ENCODE results near the gene MRPL32.
A peak's percentile ranks its signal among the peaks of the same experiment; 100 is the strongest.
"Not testable (repeated sequence)": the region's sequence is repeated elsewhere in the genome, so short reads cannot be mapped to it uniquely, and the experiment has no call there.

The MRPL32 gene

DNA sequence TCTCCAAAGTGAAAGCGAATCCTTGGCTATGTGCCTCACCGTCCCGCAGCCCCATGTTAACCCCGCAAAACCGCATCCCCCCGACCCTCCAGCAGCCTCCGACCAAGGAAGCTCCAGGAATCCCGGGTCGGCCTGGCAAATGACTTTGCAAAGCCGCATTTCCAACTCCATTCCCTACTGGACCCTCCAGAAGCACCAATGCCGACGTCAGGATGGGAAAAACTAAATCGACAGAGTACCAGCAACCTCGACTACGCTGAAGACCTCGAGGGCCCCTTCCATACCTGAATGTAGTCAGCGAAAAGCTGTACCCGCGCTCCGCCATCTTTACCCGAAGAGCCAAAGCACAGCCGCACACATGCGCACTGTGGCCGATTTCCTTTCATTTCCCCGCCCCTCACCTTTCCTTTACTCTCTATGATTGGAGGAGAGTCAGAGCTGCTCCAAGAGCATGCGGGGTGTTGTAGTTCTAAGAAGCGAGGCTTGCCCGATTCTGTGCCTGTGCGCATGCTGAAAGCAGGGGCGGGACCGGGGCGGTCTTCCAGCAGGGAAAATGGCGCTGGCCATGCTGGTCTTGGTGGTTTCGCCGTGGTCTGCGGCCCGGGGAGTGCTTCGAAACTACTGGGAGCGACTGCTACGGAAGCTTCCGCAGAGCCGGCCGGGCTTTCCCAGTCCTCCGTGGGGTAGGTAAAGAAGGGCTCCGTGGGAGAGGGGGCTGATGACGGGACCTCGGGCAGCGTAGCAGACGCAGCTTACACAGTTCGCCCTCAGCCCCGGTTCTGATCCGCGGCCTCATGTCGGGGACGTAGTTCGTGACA lies at the start of gene MRPL32, which contains the start of gene PSMA2:
MRPL32 (plus strand) TSS at position 543 of the 818 bp plus-strand sequence; CDS start at position 554, 11 bp downstream.
PSMA2 (minus strand) TSS at position 341 of the 818 bp plus-strand sequence; CDS start at position 325, 16 bp downstream.
- H3K9me3 ChIP-seq (ENCODE audit: control insufficient read depth, insufficient read depth, low read length), result no peaks in the 10 kb centered on the region
- H3K36me3 ChIP-seq (ENCODE audit: insufficient read depth, low read length), result peaks cover 12% of the 10 kb centered on the region
- peak within 1 kb of the TSS; percentile 93 for H3K9ac ChIP-seq (ENCODE audit: low read depth, low read length)
- peaks cover 9% of the 10 kb centered on the region for H3K4me1 ChIP-seq (ENCODE audit: insufficient read depth, low read length)

GRCh38 chr7:42883950-42884349 lies 48.2 kb upstream of the MRPL32 start:
- Histone ChIP-seq H3K9ac (ENCODE audit: low read depth, low read length) (no peak overlapping the region), H3K9me3 (ENCODE audit: control insufficient read depth, insufficient read depth, low read length) (peaks cover 2% of the 10 kb centered on the region; the same call in 1 of the 2 replicates), H3K36me3 (ENCODE audit: insufficient read depth, low read length) (peaks cover 5% of the 10 kb centered on the region; the same call in 1 of the 2 replicates), H3K4me1 (ENCODE audit: insufficient read depth, low read length) (peaks cover 8% of the 10 kb centered on the region; the same call in 1 of the 2 replicates)

DNA sequence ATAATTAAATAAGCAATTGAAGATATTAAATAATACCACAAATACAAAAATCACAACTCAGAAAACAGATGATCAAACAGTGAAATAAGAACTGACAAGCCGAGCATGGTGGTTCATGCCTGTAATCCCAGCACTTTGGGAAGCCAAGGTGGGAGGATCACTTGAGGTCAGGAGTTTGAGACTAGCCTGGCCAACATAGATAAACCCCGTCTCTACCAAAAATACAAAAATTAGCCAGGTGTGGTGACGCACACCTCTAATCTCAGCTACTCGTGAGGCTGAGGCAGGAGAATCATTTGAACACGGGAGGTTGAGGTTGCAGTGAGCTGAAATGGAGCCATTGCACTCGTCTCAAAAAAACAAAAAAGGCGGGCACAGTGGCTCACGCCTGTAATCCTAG lies 47.0 kb upstream of the MRPL32 start:
- H3K9ac ChIP-seq (ENCODE audit: low read depth, low read length); H3K4me1 ChIP-seq (ENCODE audit: insufficient read depth, low read length); H3K36me3 ChIP-seq (ENCODE audit: insufficient read depth, low read length); H3K9me3 ChIP-seq (ENCODE audit: control insufficient read depth, insufficient read depth, low read length): not testable (repeated sequence)

GRCh38 chr7:42886129-42886528 lies 46.0 kb upstream of the MRPL32 start:
- peaks cover 5% of the 10 kb centered on the region; the same call in 1 of the 2 replicates for H3K36me3 ChIP-seq (ENCODE audit: insufficient read depth, low read length)
- H3K9ac ChIP-seq (ENCODE audit: low read depth, low read length), result no peak overlapping the region
- no peaks in the 10 kb centered on the region; the same call in 1 of the 2 replicates for H3K9me3 ChIP-seq (ENCODE audit: control insufficient read depth, insufficient read depth, low read length)
- peaks cover 8% of the 10 kb centered on the region; the same call in 1 of the 2 replicates for H3K4me1 ChIP-seq (ENCODE audit: insufficient read depth, low read length)

DNA sequence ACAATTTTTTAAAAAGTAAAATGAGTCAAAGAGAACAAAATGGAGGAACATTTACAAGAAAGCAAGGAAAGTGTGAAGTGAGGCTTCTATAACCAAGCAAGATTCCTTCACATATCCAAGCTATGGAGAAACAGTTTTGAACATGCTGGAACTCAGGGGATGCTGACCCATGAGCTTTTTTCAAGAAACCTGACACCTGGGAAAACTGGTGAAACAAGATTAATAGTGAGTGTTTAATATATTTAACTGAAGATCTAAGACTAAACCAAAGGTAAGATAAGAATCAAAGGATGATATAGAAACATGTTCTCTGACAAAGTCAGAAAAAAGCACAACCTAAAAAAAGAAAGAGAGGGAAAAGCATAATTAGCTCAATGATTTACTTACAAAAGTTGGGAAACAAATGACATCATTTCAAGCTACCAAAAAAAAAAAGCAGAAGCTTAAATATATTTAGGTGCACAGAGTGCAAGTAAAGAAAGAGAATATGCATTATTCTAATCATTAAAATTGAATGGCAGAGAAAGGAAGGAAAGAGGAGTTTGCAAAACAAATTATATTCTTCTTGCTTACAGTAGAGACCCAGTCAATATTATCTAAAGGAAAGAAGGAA lies 45.2 kb upstream of the MRPL32 start:
- peak overlapping the region; percentile 76; the same call in 1 of the 2 replicates for H3K9ac ChIP-seq (ENCODE audit: low read depth, low read length)
- no peaks in the 10 kb centered on the region; the same call in 1 of the 2 replicates for H3K9me3 ChIP-seq (ENCODE audit: control insufficient read depth, insufficient read depth, low read length)
- H3K36me3 ChIP-seq (ENCODE audit: insufficient read depth, low read length), result peaks cover 5% of the 10 kb centered on the region; the same call in 1 of the 2 replicates
- peaks cover 8% of the 10 kb centered on the region; the same call in 1 of the 2 replicates for H3K4me1 ChIP-seq (ENCODE audit: insufficient read depth, low read length)

DNA sequence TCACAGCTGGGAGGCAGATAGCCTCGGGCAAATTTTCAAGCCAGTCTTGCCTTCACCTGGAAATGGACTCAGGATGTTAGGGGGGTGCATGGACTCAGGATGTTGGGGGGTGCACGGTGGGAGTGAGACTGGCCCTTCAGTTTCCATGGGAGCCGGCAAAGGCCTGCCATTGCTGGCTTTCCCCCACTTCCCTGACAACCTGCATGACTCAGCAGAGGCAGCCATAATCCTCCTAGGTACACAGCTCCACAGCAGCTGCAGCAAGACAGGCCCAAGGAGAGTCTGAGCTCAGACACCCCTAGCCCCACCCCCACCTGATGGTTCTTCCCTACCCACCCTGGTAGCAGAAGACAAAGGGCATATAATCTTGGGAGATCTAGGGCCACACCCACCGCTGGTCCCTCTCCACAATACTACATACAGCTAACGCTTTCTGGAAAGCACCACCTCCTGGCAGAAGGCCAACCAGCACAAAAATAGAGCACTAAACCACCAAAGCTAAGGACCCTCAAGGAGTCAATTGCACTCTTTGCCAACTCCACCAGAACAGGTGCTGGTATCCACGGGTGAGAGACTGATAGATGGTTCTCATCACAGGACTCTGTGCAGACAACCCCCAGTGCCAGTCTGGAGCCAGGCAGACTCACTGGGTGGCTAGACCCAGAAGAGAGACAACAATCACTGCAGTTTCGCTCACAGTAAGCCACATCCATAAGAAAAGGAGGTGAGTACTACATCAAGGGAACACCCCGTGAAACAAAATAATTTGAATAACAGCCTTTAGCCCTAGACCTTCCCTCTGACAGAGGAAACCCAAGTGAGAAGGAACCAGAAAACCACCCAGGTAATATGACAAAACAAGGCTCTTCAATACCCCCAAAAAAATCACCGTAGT lies 38.6 kb upstream of the MRPL32 start:
- H3K36me3 ChIP-seq (ENCODE audit: insufficient read depth, low read length), result no peaks in the 10 kb centered on the region
- no peak overlapping the region; the same call in none of the 2 replicates for H3K9ac ChIP-seq (ENCODE audit: low read depth, low read length)
- H3K9me3 ChIP-seq (ENCODE audit: control insufficient read depth, insufficient read depth, low read length), result no peaks in the 10 kb centered on the region; the same call in 1 of the 2 replicates
- peaks cover 14% of the 10 kb centered on the region; the same call in 1 of the 2 replicates for H3K4me1 ChIP-seq (ENCODE audit: insufficient read depth, low read length)

GRCh38 chr7:42900842-42901241 lies 31.3 kb upstream of the MRPL32 start:
- Histone ChIP-seq H3K9ac (ENCODE audit: low read depth, low read length) (no peak overlapping the region), H3K4me1 (ENCODE audit: insufficient read depth, low read length) (no peaks in the 10 kb centered on the region), H3K9me3 (ENCODE audit: control insufficient read depth, insufficient read depth, low read length) (no peaks in the 10 kb centered on the region), H3K36me3 (ENCODE audit: insufficient read depth, low read length) (no peaks in the 10 kb centered on the region)

- no peaks in the 10 kb centered on the region for H3K9me3 ChIP-seq (ENCODE audit: control insufficient read depth, insufficient read depth, low read length)
- H3K4me1 ChIP-seq (ENCODE audit: insufficient read depth, low read length), result no peaks in the 10 kb centered on the region
- H3K36me3 ChIP-seq (ENCODE audit: insufficient read depth, low read length), result no peaks in the 10 kb centered on the region
Observed at GRCh38 chr7:42902331-42902730, 29.8 kb upstream of the MRPL32 start.

DNA sequence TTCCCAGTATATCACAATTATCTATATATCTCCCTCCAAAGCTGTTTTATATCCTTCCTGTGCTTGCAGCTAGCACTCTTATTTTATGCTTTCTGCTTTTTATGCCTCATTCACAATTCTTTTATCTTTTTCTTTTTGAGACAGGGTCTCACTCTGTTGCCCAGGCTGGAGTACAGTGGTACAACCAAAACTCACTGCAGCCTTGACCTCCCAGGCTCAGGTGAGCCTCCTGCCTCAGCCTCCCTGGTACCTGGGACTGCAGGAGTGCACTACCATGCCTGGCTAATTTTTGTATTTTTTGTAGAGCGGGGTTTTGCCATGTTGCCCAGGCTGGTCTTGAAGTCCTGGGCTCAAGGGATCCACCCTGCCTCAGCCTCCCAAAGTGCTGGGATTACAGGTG lies 26.0 kb upstream of the MRPL32 start:
- Histone ChIP-seq H3K9ac (ENCODE audit: low read depth, low read length) (no peak overlapping the region), H3K36me3 (ENCODE audit: insufficient read depth, low read length) (no peaks in the 10 kb centered on the region), H3K4me1 (ENCODE audit: insufficient read depth, low read length) (no peaks in the 10 kb centered on the region; the same call in 1 of the 2 replicates), H3K9me3 (ENCODE audit: control insufficient read depth, insufficient read depth, low read length) (no peaks in the 10 kb centered on the region)

More at GRCh38 chr7:42902331-42902730, 29.8 kb upstream of the MRPL32 start:
- H3K9ac ChIP-seq (ENCODE audit: low read depth, low read length), result no peak overlapping the region

DNA sequence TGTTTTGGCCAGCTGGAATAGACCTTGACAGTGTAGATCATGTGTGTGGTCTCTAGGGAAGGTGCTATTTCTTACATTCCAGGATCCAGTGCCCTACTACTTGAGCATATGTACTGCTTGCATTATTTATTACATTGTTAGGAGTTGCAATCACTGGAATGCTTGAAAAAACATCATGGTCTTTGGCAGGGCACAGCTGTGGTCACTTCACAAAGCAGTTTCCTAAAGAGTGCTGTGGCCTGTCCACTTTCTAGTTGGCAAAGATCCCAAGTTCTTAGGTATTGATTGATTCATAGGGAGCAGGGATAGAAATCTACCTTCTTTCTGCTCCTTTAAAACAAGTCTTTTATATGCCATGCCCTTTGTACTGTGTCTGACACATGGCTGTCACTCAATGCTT lies 24.9 kb upstream of the MRPL32 start:
- no peak overlapping the region for H3K9ac ChIP-seq (ENCODE audit: low read depth, low read length)
- H3K4me1 ChIP-seq (ENCODE audit: insufficient read depth, low read length), result peaks cover under 1% of the 10 kb centered on the region; the same call in 1 of the 2 replicates
- no peaks in the 10 kb centered on the region for H3K36me3 ChIP-seq (ENCODE audit: insufficient read depth, low read length)
- H3K9me3 ChIP-seq (ENCODE audit: control insufficient read depth, insufficient read depth, low read length), result no peaks in the 10 kb centered on the region

DNA sequence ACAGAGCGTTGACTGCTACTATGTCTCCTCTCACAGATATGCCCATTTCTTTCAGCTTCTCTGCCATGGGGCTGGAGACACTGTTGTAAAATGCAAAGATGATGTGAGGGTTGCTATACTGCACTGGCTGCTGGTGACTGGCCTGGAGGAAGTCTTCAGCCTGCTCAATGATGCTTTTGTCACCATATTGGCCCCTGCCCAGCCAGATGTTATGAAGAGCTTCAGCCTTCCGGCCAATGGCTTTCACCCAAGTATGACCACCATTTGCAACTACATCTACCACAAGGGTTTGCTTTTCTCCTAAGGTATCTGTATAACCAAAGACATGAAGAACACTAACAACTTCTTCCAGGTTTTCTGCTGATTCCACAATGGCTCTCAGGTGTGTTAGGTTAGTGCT lies 21.9 kb upstream of the MRPL32 start:
- H3K9ac ChIP-seq (ENCODE audit: low read depth, low read length), result no peak overlapping the region

DNA sequence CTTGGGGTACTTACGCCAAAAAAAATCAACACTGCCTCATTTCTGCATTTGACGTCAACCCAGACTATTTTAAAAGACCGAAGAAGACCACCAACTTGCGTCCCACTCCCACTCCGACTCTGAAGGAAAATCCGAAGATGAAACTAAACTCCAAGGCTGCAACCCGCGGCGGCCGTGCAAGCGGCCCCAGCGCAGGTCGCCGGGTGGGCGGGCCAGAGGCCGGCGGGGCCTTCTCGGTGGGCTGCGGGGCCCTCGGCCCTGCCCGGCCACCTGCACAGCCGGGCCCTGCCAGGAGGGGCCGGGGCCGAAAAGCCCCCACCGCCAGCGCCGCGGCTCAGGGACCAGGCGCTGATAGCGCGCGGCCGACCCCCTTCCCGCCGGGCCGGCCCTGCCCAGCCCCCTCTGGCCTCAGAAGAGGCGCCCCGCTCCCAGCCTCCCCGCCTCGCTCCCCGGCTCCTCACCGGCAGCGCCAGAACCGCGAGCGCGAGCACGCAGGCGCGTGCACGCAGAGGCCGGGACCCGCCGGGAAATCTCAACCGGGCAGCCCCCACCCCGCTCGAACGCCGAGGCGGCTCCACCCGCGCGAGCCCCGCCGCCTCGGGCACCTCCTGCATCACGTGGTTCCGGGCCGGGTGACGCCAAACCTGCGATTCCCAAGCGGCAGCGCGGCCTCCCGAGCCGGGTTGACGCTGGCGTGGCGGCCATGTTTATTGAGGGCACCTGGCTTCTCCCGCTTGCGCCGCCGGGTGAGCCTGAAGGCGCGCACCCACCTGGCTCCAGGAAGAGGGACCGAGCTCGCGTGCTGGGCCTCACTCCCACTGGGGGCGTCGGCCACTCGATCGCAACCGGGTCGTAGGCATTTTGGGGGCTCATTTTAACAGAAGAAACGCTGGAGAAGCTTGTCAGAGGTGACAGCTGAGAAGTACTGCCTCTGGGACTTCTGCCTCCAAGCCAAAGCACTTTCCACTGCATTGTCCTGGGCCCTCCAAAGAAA lies 20.4 kb upstream of the MRPL32 start, which contains the start of gene C7orf25:
C7orf25 (minus strand) TSS at position 617 of the 994 bp plus-strand sequence. CDS start 1,170 bp downstream, outside the sequence.
- Histone ChIP-seq H3K36me3 (ENCODE audit: insufficient read depth, low read length) (0 out of 2 replicates have a peak, but pooled peaks cover 2% of the 10 kb centered on the region), H3K4me1 (ENCODE audit: insufficient read depth, low read length) (peaks cover 13% of the 10 kb centered on the region), H3K9me3 (ENCODE audit: control insufficient read depth, insufficient read depth, low read length) (no peaks in the 10 kb centered on the region), H3K9ac (ENCODE audit: low read depth, low read length) (peak within 1 kb of the TSS; percentile 72)

More for the DNA sequence above, 21.9 kb upstream of the MRPL32 start:
- Histone ChIP-seq H3K36me3 (ENCODE audit: insufficient read depth, low read length) (0 out of 2 replicates have a peak, but pooled peaks cover 2% of the 10 kb centered on the region), H3K9me3 (ENCODE audit: control insufficient read depth, insufficient read depth, low read length) (no peaks in the 10 kb centered on the region), H3K4me1 (ENCODE audit: insufficient read depth, low read length) (peaks cover 13% of the 10 kb centered on the region)

- no peaks in the 10 kb centered on the region for H3K9me3 ChIP-seq (ENCODE audit: control insufficient read depth, insufficient read depth, low read length)
- no peak overlapping the region for H3K9ac ChIP-seq (ENCODE audit: low read depth, low read length)
- H3K36me3 ChIP-seq (ENCODE audit: insufficient read depth, low read length), result 0 out of 2 replicates have a peak, but pooled peaks cover 2% of the 10 kb centered on the region
- peaks cover 13% of the 10 kb centered on the region for H3K4me1 ChIP-seq (ENCODE audit: insufficient read depth, low read length)
Observed at GRCh38 chr7:42913591-42913990, 18.6 kb upstream of the MRPL32 start.
